Brain microvascular endothelial cell (primary cell): Measurements from ENCODE around the gene AKAP13.

Source experiments
- DNase-seq: peaks from one replicate; pipeline ENCODE4 v3.0.0-alpha.2; 2020
- H3K27ac ChIP-seq: fragments of 250-450 bp; sonication (Bioruptor Pico); 2 replicates; pipeline ENCODE4 v1.5.1; 2020; ENCODE audit warnings: mild to moderate bottlenecking, moderate library complexity
- H3K27me3 ChIP-seq: fragments of 250-450 bp; sonication (Bioruptor Pico); replicated peaks from 2 replicates; pipeline ENCODE4 v1.5.1; 2020; ENCODE audit warnings: mild to moderate bottlenecking
- H3K36me3 ChIP-seq: fragments of 250-450 bp; sonication (Bioruptor Pico); replicated peaks from 2 replicates; pipeline ENCODE4 v1.5.1; 2020; ENCODE audit warnings: mild to moderate bottlenecking
- H3K4me3 ChIP-seq: 2 replicates; pipeline ENCODE4 v1.5.1; 2011; ENCODE audit warnings: low read depth, mild to moderate bottlenecking, control low read depth, low read length, moderate library complexity
- CTCF ChIP-seq: IDR thresholded peaks from 2 replicates; pipeline ENCODE4 v1.5.1; 2011; ENCODE audit warnings: low read depth, mild to moderate bottlenecking, moderate library complexity, low read length, control low read depth, inconsistent platforms; ENCODE audit errors: missing control alignments
- in situ Hi-C: cut with HindIII; loops from 2 replicates; pipeline ENCODE4 v1.10.0; 2017; ENCODE audit warnings: low sequenced_read_pairs, low pct_ligation_motif_present

AKAP13 gene

GRCh38 chr15:85742186-85742821, 361.9 kb downstream of the AKAP13 start:
- no peak for DNase-seq
- Histone ChIP-seq H3K27me3 (no peaks in the 10 kb centered on the region), H3K4me3 (no peak overlapping the region), H3K27ac (no peak overlapping the region), H3K36me3 (peaks cover 52% of the 10 kb centered on the region)
- no peak for TF ChIP-seq CTCF
- in situ Hi-C loops = no loop called here

- in situ Hi-C loops = no loop called here
- TF ChIP-seq CTCF = no peak
- H3K36me3 ChIP-seq = peaks cover 52% of the 10 kb centered on the region
These were observed 363.1 kb downstream of the AKAP13 start for GRCh38 chr15:85743392-85744055.

GRCh38 chr15:85744579-85744978, 364.2 kb downstream of the AKAP13 start:
- no peak for TF ChIP-seq CTCF
- no peak for DNase-seq
- H3K36me3 ChIP-seq = peaks cover 48% of the 10 kb centered on the region
- H3K4me3 ChIP-seq = no peak overlapping the region
- no peak overlapping the region for H3K27ac ChIP-seq
- no peaks in the 10 kb centered on the region for H3K27me3 ChIP-seq
- in situ Hi-C loops = no loop called here

More at GRCh38 chr15:85743392-85744055, 363.1 kb downstream of the AKAP13 start:
- DNase-seq = no peak
- Histone ChIP-seq H3K27me3 (no peaks in the 10 kb centered on the region), H3K27ac (no peak overlapping the region), H3K4me3 (no peak overlapping the region)

GRCh38 chr15:85745023-85745422, 364.6 kb downstream of the AKAP13 start:
- no peak for DNase-seq
- peaks cover 48% of the 10 kb centered on the region for H3K36me3 ChIP-seq
- no peak for TF ChIP-seq CTCF
- no peak overlapping the region for H3K4me3 ChIP-seq
- no peaks in the 10 kb centered on the region for H3K27me3 ChIP-seq
- H3K27ac ChIP-seq = no peak overlapping the region
- in situ Hi-C loops = no loop called here

GRCh38 chr15:85745525-85746150, 365.2 kb downstream of the AKAP13 start:
- H3K27ac ChIP-seq = no peak overlapping the region
- in situ Hi-C loops = no loop called here
- DNase-seq = no peak
- H3K4me3 ChIP-seq = no peak overlapping the region
- no peak for TF ChIP-seq CTCF
- no peaks in the 10 kb centered on the region for H3K27me3 ChIP-seq
- H3K36me3 ChIP-seq = peaks cover 45% of the 10 kb centered on the region
